Measurements from ENCODE around the gene TRIM38. TPM values are rescaled to one million over a fixed set of nuclear protein-coding genes. Genes with fewer than 3 reads are reported as not detected.

TRIM38 gene, protein sequence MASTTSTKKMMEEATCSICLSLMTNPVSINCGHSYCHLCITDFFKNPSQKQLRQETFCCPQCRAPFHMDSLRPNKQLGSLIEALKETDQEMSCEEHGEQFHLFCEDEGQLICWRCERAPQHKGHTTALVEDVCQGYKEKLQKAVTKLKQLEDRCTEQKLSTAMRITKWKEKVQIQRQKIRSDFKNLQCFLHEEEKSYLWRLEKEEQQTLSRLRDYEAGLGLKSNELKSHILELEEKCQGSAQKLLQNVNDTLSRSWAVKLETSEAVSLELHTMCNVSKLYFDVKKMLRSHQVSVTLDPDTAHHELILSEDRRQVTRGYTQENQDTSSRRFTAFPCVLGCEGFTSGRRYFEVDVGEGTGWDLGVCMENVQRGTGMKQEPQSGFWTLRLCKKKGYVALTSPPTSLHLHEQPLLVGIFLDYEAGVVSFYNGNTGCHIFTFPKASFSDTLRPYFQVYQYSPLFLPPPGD
- total RNA-seq: 23.0 and 24.5 TPM in 2 replicates

DNA sequence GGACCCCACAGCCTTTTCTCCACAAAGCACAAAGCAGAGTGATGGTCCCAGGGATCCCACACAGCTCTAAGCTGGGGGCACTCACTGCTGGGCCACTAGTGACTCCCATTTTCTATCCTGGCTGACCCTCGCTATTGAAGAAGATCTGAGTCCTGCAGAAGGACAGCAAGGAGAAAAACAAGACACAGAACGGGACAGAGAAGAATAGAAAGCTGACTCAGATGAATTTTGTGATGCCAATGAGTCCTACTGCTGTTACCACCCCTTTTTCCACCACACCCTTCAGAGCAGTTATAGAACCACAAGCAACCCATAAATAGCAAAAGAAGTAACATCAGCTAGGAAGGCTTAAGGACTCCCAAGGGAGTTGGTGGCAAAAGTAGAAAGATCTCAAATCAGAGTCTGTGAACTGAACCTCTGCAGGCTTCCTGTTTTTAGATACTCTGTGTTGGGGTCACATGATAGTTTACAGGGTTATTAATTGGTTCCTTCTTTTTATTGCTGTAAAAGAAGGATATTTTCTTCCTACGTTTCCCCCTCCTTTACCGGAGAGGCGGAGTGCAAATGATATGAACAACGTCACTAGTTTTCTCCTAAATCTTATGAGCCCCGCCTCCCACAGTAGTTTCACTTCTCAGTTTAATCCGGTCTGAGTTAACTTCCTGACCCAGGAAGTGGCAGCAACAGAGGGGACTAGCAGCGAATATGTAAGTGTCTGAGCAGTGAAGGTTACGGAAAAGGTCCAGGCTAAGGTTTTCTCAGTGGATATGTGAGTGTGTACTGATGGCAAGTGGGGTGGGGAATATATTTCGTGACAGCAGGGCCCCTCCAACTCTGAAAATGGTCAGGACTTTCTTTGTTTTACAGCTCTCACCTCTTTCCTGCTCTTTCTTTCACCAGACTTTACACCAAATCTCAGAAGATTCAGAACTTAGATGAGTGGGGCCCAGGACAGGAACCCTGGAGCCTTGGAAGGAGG is at the start of gene TRIM38:
TRIM38 (plus strand) TSS at position 654 of the 979 bp plus-strand sequence. CDS start 3,721 bp downstream, outside the sequence.
- Mint-ChIP-seq H3K27me3 (no peaks in the 10 kb centered on the region), H3K36me3 (ENCODE audit: low read depth) (peaks cover 50% of the 10 kb centered on the region), H3K9me3 (peaks cover 12% of the 10 kb centered on the region), H3K4me3 (peak within 1 kb of the TSS; percentile 88), H3K4me1 (peaks cover 75% of the 10 kb centered on the region), H3K27ac (peak within 1 kb of the TSS; percentile 96)
- DNase-seq: peak; percentile 94
- intact Hi-C loops (cut with micrococcal nuclease): loop anchor here (1.0 to 5.0 kb wide), 6 partner anchors 14 to 824 kb away; a partner anchor contains a TSS

DNA sequence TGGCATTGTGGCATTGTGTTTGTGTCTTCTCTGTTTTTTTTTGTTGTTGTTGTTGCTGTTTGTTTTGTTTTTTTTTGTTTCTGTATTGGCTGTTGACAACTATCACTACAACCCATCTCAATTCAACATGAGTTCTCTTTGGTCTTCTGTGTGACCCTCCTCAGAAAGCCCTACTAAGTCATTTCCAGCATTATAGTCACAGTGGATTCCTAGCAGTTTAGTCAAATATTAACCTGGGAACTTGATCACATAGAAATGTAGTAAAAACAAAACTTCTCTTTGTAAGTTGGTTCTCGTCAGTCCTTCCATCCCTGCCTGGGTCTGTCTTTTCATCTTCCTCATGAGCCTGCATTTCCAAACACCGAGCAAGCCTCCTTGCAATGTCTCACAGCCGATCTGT is 48.9 kb upstream of the TRIM38 start:
- Mint-ChIP-seq H3K4me1 (peaks cover 16% of the 10 kb centered on the region), H3K36me3 (ENCODE audit: low read depth) (peaks cover 4% of the 10 kb centered on the region), H3K4me3 (no peak overlapping the region), H3K9me3 (peaks cover 19% of the 10 kb centered on the region), H3K27ac (peak overlapping the region; percentile 73), H3K27me3 (no peaks in the 10 kb centered on the region)
- intact Hi-C loops (cut with micrococcal nuclease): loop anchor here (5.0 kb wide), 1 partner anchor 34 kb away; no protein-coding TSS in a partner anchor
- no peak for DNase-seq

DNA sequence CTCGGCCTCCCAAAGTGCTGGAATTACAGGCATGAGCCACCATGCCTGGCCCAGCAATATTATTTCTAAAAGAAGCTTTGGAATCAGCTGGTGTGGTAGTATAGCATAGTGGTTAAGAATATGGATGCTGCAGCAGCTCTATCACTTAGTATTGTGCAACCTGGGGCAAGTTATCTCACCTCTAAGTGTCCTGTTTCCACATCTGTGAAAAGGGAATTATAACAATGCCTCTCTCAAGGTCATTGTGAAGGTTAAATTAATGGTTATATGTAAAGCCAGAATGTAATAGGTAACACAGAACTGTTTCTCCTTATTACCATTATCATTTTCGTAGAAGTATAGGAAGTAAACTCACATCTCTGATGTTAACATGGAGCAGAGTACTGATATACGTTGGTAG is 46.3 kb upstream of the TRIM38 start:
- Mint-ChIP-seq H3K27ac (no peak overlapping the region), H3K36me3 (ENCODE audit: low read depth) (peaks cover 4% of the 10 kb centered on the region), H3K4me3 (no peak overlapping the region), H3K4me1 (peaks cover 19% of the 10 kb centered on the region), H3K9me3 (peaks cover 19% of the 10 kb centered on the region), H3K27me3 (no peaks in the 10 kb centered on the region)
- intact Hi-C loops (cut with micrococcal nuclease): no loop called here
- no peak for DNase-seq

DNA sequence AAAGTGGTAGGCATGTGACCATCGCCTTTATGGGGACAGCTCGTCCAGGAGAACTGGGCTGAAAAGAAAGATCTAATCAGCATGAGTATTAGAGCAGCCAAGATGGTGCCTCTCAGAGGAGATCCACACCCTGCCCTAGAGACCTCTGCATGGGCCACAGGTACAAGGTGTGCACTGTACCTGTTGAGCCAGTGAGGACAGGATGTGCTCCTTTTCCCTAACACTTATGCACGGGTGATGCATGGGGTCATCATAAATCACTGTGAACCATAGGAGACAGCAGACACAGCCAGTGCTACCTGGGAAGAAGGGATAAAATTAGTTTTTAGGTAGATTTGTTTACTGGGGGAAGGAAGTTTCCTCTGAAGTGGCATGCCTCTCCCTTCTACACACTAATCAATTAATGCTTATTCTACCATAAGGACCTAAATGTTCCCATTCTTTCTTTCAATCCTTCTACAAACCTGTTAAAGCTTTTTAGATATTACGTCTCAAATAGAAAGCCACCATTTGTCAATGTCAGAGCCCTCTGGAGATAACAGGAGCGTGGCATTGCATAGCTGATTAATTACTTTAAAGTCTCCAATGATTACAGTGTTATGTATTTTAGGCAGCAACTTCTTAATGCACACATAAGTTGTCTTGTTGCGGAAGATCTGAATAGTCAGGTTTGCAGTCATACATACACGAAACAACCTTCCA is 45.7 kb upstream of the TRIM38 start:
- peaks cover 19% of the 10 kb centered on the region for H3K9me3 Mint-ChIP-seq
- no peak overlapping the region for H3K27ac Mint-ChIP-seq
- H3K27me3 Mint-ChIP-seq: no peaks in the 10 kb centered on the region
- H3K4me1 Mint-ChIP-seq: peaks cover 19% of the 10 kb centered on the region
- no peak overlapping the region for H3K4me3 Mint-ChIP-seq
- peaks cover 4% of the 10 kb centered on the region for H3K36me3 Mint-ChIP-seq (ENCODE audit: low read depth)
- no peak for DNase-seq
- intact Hi-C loops (cut with micrococcal nuclease): no loop called here

DNA sequence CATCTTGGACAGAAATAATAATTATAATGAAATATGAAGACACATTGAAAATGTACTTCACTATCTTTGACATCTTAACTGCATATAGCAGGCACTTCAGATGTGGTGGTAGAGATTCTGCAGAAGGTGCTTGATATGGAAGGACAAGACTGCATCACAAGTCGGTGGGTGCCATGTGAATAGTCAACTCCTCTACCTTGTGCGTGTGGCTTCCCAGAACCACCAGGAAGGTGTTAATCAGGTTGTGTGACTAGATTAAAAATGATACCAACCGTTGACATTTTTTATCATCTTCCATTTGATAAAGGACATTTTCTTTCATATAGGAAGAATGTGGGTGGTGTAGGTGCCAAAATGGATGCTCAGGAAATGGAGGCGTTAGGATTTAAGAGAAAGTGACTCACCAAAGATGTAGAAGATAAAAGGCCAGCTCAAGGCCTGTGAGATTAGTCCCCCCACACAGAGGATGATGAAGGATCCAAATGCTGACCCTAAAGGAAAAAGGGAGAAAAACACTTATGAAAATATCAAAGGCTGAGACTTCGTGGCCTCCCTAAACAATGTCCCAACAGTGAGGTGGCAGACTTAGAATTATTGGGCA is 44.4 kb upstream of the TRIM38 start:
- Mint-ChIP-seq H3K4me1 (peaks cover 20% of the 10 kb centered on the region), H3K27me3 (no peaks in the 10 kb centered on the region), H3K4me3 (no peak overlapping the region), H3K27ac (peak overlapping the region; percentile 39), H3K36me3 (ENCODE audit: low read depth) (peaks cover 4% of the 10 kb centered on the region), H3K9me3 (peaks cover 19% of the 10 kb centered on the region)
- DNase-seq: no peak
- intact Hi-C loops (cut with micrococcal nuclease): no loop called here

DNA sequence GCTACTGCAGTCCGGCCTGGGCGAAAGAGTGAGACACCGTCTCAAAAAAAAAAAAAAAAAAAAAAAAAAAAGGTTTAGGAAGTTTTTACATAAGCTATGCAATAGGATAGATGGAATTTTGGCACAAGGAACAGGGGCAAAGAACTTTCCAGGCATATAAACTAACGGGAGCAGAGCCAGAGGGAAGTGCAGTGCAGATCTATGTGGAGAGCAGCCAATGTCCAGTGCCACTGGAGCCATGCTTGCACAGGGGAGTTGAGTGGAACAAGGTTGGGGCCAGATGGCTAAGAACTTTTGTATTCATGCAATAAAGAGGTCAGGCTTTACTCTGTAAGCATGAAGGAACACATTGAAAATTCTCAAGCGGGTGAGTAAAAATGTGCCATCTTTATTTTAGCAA is 42.9 kb upstream of the TRIM38 start:
- DNase-seq: no peak
- no peak overlapping the region for H3K27ac Mint-ChIP-seq
- no peaks in the 10 kb centered on the region for H3K27me3 Mint-ChIP-seq
- H3K36me3 Mint-ChIP-seq (ENCODE audit: low read depth): peaks cover 3% of the 10 kb centered on the region
- peaks cover 13% of the 10 kb centered on the region for H3K4me1 Mint-ChIP-seq
- peaks cover 14% of the 10 kb centered on the region for H3K9me3 Mint-ChIP-seq
- H3K4me3 Mint-ChIP-seq: no peak overlapping the region
- intact Hi-C loops (cut with micrococcal nuclease): no loop called here

DNA sequence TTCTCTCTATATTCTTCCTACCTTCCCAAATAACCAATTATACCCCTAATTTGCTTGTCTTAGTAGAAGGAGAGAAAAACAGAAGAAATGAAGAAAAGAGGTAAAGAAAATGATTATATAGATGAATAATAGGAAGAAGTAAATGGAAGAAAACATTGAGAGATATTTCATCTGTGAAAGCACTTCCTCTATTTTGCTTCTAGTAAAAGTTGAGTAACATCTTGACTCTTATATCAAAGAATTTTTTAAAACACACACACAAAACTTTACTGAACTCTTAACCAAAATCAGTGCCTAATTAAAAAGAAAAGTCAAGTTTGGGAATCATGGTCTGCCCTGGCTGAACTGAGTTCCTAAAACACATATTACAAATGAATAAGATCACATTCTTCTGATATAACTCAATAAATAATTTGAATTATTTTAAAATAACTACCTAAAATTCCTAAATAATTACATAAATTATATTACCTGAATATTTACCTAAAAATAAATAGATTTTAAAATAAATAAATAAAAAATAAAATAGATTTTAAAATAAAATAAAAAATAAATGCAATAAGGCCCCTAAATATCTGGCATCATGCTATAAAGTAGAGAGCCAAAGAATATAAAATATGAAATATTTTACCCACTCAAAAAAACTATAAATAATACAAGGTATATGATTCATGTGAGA is 40.9 kb upstream of the TRIM38 start:
- intact Hi-C loops (cut with micrococcal nuclease): no loop called here
- H3K4me3 Mint-ChIP-seq: no peak overlapping the region
- no peak for DNase-seq
- peaks cover 15% of the 10 kb centered on the region for H3K4me1 Mint-ChIP-seq
- H3K36me3 Mint-ChIP-seq (ENCODE audit: low read depth): peaks cover 3% of the 10 kb centered on the region
- no peaks in the 10 kb centered on the region for H3K27me3 Mint-ChIP-seq
- no peak overlapping the region for H3K27ac Mint-ChIP-seq
- peaks cover 14% of the 10 kb centered on the region for H3K9me3 Mint-ChIP-seq

DNA sequence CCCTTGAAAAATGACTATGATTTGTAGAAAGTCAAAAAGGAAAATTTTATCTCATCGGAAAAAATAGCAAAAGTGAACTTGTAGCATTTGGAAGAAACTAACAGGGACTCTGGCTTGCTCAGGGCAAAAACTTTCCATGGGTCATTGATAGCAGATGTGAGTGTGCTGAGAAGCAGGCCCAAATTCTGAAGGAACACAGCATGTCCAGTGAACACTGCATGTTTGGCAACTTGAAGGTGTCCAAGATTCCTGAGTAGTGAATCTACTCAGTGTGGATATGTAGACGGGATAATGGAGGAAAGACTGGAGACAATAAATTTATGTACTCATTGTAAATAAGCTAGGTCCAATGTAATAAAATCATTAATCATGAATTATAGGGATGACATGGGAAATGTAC is 40.3 kb upstream of the TRIM38 start:
- intact Hi-C loops (cut with micrococcal nuclease): no loop called here

DNA sequence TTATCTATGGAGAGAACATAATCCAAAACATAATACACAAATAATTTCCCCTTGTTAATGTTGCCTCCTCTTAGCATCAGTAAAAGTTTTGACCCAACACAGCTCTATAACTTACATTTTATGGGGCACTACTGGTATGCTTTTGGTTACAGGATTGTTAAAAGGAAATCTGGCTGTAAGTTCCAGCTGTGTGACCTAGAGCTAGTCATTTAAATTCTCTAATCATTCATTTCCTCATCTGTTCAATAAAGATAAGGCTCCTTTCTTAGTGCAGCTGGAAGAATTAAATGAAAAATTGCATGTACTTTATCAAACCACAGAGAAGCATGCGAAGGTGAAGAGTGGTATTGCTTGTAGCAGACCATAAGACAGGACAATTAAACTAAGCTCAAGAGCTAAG is 36.7 kb upstream of the TRIM38 start:
- Mint-ChIP-seq H3K4me1 (peaks cover 10% of the 10 kb centered on the region), H3K27ac (no peak overlapping the region), H3K9me3 (peaks cover 3% of the 10 kb centered on the region), H3K27me3 (no peaks in the 10 kb centered on the region), H3K36me3 (ENCODE audit: low read depth) (no peaks in the 10 kb centered on the region), H3K4me3 (no peak overlapping the region)
- intact Hi-C loops (cut with micrococcal nuclease): no loop called here
- no peak for DNase-seq

More for the DNA sequence above, 40.3 kb upstream of the TRIM38 start:
- H3K27ac Mint-ChIP-seq: no peak overlapping the region
- peaks cover 14% of the 10 kb centered on the region for H3K9me3 Mint-ChIP-seq
- no peaks in the 10 kb centered on the region for H3K27me3 Mint-ChIP-seq
- peaks cover 17% of the 10 kb centered on the region for H3K4me1 Mint-ChIP-seq
- H3K4me3 Mint-ChIP-seq: no peak overlapping the region
- peaks cover 3% of the 10 kb centered on the region for H3K36me3 Mint-ChIP-seq (ENCODE audit: low read depth)
- no peak for DNase-seq

DNA sequence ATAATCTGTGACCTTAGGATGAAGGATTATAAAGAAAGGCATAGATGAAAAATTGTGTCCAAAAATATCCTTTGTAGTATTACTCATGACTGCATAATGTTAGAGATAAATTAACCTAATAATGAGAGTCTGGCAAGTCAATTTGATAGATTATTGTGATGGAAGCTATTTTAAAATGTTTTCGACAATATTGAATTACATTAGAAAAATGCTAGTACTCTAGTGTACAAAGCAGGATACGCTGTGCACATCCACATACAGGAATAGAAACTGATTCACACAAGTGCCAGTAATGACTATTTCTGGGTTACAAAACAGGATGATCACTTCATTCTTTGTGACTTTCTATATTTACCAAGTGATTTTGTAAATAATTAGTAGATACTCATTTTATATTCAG is 35.4 kb upstream of the TRIM38 start:
- intact Hi-C loops (cut with micrococcal nuclease): no loop called here
- no peaks in the 10 kb centered on the region for H3K27me3 Mint-ChIP-seq
- H3K27ac Mint-ChIP-seq: no peak overlapping the region
- peaks cover 2% of the 10 kb centered on the region for H3K9me3 Mint-ChIP-seq
- DNase-seq: no peak
- H3K4me1 Mint-ChIP-seq: peaks cover 8% of the 10 kb centered on the region
- no peak overlapping the region for H3K4me3 Mint-ChIP-seq
- no peaks in the 10 kb centered on the region for H3K36me3 Mint-ChIP-seq (ENCODE audit: low read depth)

DNA sequence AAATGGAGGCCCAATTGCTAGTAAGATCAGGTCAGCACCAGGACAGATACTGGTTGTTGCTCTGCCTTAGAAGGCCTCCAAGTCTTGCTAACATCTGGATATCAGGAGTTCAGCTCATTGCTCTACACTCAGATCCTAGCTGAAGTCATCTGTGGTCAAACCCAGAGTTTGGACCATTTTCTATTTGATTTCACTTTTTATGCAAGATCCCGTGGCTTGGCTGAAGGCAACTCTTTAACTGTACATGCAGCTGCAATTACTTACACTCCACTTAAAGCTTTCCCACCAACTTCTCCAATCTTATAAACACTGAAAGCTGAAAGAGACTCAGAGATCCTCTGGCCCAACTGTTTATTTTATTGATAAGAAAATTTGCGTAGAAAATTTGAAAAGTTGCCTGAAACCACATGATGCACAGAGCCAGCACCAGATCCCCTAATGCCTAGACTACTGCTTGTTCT is 34.8 kb upstream of the TRIM38 start:
- Mint-ChIP-seq H3K4me3 (no peak overlapping the region), H3K36me3 (ENCODE audit: low read depth) (no peaks in the 10 kb centered on the region), H3K27me3 (no peaks in the 10 kb centered on the region), H3K9me3 (no peaks in the 10 kb centered on the region), H3K4me1 (peaks cover 6% of the 10 kb centered on the region), H3K27ac (no peak overlapping the region)
- DNase-seq: no peak
- intact Hi-C loops (cut with micrococcal nuclease): no loop called here

DNA sequence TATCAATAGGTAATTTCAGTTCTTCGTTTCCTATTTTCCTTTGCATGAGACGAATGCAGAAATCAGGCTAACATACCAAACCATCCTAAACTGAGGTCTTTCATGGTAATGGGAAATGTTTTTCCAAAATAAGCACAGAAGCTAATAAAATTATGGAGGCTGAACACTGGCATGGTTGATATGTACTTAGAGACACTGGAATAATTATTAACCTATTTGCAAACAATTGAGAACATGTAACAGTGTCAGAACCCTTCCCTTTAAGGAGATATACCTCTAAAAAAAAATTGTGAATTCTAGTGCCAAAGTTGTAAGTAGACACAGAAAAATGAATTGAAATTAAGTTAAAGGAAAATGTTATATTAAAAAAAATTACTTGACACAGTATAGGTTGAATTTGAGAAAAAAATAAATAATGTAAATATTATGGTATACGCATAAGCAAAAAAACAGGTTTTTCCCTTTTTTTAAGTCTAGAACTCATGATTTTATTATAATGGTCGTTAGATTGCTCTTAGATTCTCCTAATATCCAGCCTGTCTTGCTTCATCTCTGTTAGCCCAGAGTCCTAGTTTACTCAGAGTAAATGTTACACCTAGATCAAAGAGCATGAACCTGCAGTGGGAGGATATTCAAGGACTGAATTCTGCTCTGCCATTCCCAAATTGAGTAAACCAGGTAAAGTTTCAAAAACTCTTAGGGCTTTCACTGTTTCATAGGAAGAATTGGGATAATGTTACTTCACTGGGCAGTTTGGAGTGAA is 33.9 kb upstream of the TRIM38 start:
- no peaks in the 10 kb centered on the region for H3K9me3 Mint-ChIP-seq
- no peak overlapping the region for H3K4me3 Mint-ChIP-seq
- intact Hi-C loops (cut with micrococcal nuclease): no loop called here
- H3K4me1 Mint-ChIP-seq: peaks cover 6% of the 10 kb centered on the region
- H3K27ac Mint-ChIP-seq: no peak overlapping the region
- no peaks in the 10 kb centered on the region for H3K36me3 Mint-ChIP-seq (ENCODE audit: low read depth)
- no peaks in the 10 kb centered on the region for H3K27me3 Mint-ChIP-seq
- DNase-seq: no peak
